Small intestine (tissue), 7 donors: ENCODE data around the gene PKNOX2. TPM values are rescaled to one million over a fixed set of nuclear protein-coding genes. Genes with fewer than 3 reads are reported as not detected.

Experiments used
- DNase-seq, 2 donors: peaks; one replicate each; pipeline versions ENCODE4 v3.0.0 to v3.0.0-alpha.2; 2013
- FAIRE-seq: peaks from 2 replicates; lab custom pipeline; 2012; peaks lifted over from hg19 to GRCh38; lab: Jason Lieb, UNC
- H3K27ac ChIP-seq, 3 donors: one replicate each; pipeline ENCODE4 v1.5.1; 2013; ENCODE audit warnings: low read length in 2 of 3, mild to moderate bottlenecking in 2 of 3, control low read depth in 1 of 3, inconsistent platforms in 1 of 3, low read depth in 1 of 3, moderate library complexity in 1 of 3
- H3K27me3 ChIP-seq, 3 donors: one replicate each; pipeline ENCODE4 v1.6.1; 2013; ENCODE audit warnings: low read length in 3 of 3, inconsistent platforms in 1 of 3; ENCODE audit not compliant: control insufficient read depth in 3 of 3, insufficient read depth in 3 of 3
- H3K36me3 ChIP-seq, 3 donors: one replicate each; pipeline ENCODE4 v1.6.1; 2013; ENCODE audit warnings: low read length in 3 of 3, inconsistent platforms in 1 of 3, low read depth in 1 of 3, mild to moderate bottlenecking in 1 of 3, moderate library complexity in 1 of 3; ENCODE audit not compliant: control insufficient read depth in 3 of 3, insufficient read depth in 2 of 3
- H3K4me1 ChIP-seq, 3 donors: one replicate each; pipeline ENCODE4 v1.6.1; 2013; ENCODE audit warnings: low read length in 2 of 3, inconsistent platforms in 1 of 3, low read depth in 1 of 3, mild to moderate bottlenecking in 1 of 3, moderate library complexity in 1 of 3; ENCODE audit not compliant: control insufficient read depth in 3 of 3, insufficient read depth in 2 of 3
- H3K4me3 ChIP-seq, 3 donors: one replicate each; pipeline ENCODE4 v1.5.1; 2013; ENCODE audit warnings: low read length in 3 of 3, control low read depth in 1 of 3, inconsistent platforms in 1 of 3, low read depth in 1 of 3, mild to moderate bottlenecking in 1 of 3, moderate library complexity in 1 of 3
- H3K9me3 ChIP-seq, 2 donors: one replicate each; pipeline ENCODE4 v1.6.1; 2013; ENCODE audit warnings: low read depth in 1 of 2, low read length in 1 of 2; ENCODE audit not compliant: control insufficient read depth in 2 of 2, insufficient read depth in 1 of 2
- WGBS, 3 donors: extraction: QIAGEN DNeasy Blood & Tissue Kit; methylation state at CpG; one replicate each; pipeline ENCODE4 v1.1.7; 2013; 5-methylcytosine and 5-hydroxymethylcytosine counted together
- polyA plus RNA-seq, 4 donors: library from polyadenylated mRNA; stranded (reverse) in 3 of 4; unstranded in 1 of 4; fragments of 200-250 nt in 3 of 4; fragments of 120-200 nt in 1 of 4; gene quantifications; one replicate each; pipeline versions ENCODE4 v1.2.1 to v1.2.3, GENCODE V29; 2013
- donor health status: healthy with polysubstance abuse.
- donor health status: control.
- donor health status: control.
- donor health status: Bipolar disorder and iron deficiency.
- donor health status: healthy.

The PKNOX2 gene
- polyA plus RNA-seq, 4 donors: 1.1 to 2.5 (median 1.2) TPM; not detected in 1

DNA sequence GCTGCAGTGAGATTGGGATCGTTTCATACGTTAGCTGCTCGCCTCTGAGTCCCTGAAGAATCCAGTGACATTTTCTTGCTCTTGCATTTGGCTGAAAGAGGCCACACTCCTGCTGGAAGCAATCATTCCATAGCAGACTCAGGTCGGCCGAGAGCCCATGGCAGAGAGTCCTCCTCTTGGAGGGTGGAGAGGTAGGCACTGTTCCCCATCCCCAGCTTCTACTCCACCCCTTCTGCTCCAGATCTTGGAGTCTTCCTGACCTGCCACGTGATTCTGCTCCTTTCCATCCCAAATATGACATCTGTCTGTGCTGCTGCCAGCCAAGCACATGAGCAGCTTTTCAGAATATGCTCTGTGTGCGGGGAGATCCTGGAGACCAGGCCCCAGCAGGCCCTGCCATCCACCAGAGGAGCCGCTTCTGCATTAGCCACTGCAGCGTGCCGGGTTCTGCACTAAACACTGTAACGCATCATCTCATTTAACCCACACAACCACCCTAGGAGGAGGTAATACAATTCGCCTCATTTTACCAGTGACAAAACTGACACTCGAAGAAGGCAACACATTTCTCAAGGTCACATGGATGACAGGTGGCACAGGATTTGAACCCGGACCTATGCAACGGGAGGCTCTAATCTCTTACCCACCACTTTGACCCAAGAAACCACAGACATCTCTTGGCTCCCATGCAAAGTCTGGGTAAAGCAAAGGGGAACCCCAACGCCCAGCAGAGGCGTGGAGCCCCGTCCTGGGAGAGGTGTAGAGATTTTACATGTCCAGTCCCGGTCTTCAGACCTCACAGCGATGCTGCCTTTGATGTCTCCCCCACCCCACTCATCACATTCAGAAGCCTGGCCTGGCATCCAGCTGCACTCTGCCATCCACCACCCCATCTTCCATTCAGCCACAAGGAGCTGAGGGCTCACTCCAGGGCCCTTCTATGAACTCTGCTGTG is 252.7 kb downstream of the PKNOX2 start:
- DNase-seq (no peak), FAIRE-seq (no peak)
- H3K27ac ChIP-seq: no peak overlapping the region
- 72 to 76% (median 74%) methylated on average over 20 of the region's 20 CpGs for WGBS, 3 donors
- no peaks in the 10 kb centered on the region for H3K9me3 ChIP-seq
- H3K36me3 ChIP-seq: no peaks in the 10 kb centered on the region
- H3K4me1 ChIP-seq: no peaks in the 10 kb centered on the region
- no peaks in the 10 kb centered on the region for H3K27me3 ChIP-seq
- H3K4me3 ChIP-seq: no peak overlapping the region

GRCh38 chr11:125418396-125418795 is 253.8 kb downstream of the PKNOX2 start:
- H3K36me3 ChIP-seq: no peaks in the 10 kb centered on the region
- no peak for FAIRE-seq
- H3K4me1 ChIP-seq: no peaks in the 10 kb centered on the region
- no peaks in the 10 kb centered on the region for H3K27me3 ChIP-seq
- DNase-seq: no peak
- 66 to 69% (median 69%) methylated on average over 9 of the region's 9 CpGs for WGBS, 3 donors
- no peaks in the 10 kb centered on the region for H3K9me3 ChIP-seq
- no peak overlapping the region for H3K27ac ChIP-seq
- H3K4me3 ChIP-seq: no peak overlapping the region

- WGBS, 3 donors: 59 to 75% (median 67%) methylated on average over 4 of the region's 4 CpGs
- no peaks in the 10 kb centered on the region for H3K36me3 ChIP-seq
- no peaks in the 10 kb centered on the region for H3K4me1 ChIP-seq
- no peaks in the 10 kb centered on the region for H3K9me3 ChIP-seq
- no peak overlapping the region for H3K4me3 ChIP-seq
- DNase-seq: no peak
- no peak overlapping the region for H3K27ac ChIP-seq
- FAIRE-seq: no peak
- peaks cover 0 to 4% (median 0%) of the 10 kb centered on the region in 3 donors for H3K27me3 ChIP-seq
Measured at GRCh38 chr11:125422681-125423080, 258.1 kb downstream of the PKNOX2 start.

- peak in 1 of 2 donors; percentile 15 for DNase-seq
- Histone ChIP-seq H3K4me3 (no peak overlapping the region), H3K27ac (no peak overlapping the region), H3K9me3 (no peaks in the 10 kb centered on the region), H3K27me3 (peaks cover 0 to 4% (median 0%) of the 10 kb centered on the region in 3 donors), H3K4me1 (no peaks in the 10 kb centered on the region), H3K36me3 (no peaks in the 10 kb centered on the region)
- WGBS, 3 donors: 28 to 38% (median 38%) methylated on average over 9 of the region's 9 CpGs
- FAIRE-seq: no peak
Measured at GRCh38 chr11:125423247-125423849, 258.8 kb downstream of the PKNOX2 start.

DNA sequence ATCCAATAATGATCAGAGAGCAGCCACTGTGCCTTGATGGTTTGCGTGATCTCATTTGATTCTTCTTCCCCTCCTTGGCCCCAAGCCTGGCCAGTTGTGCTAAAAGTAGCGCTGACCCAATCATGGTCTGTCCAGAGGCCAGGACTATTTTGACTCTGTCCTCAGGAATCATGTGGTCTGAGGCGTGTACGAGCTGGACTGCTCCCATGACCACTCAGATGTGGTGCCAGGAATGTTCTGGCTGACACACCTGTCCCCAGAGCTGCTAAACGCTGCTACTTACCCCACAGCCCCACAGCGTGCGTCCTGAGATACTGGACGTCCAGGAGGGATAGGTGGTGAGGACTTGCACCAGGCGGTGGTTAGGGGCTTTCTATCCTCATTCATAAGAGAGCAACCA is 261.1 kb downstream of the PKNOX2 start:
- Histone ChIP-seq H3K27me3 (peaks cover 0 to 4% (median 0%) of the 10 kb centered on the region in 3 donors), H3K9me3 (no peaks in the 10 kb centered on the region), H3K4me3 (no peak overlapping the region), H3K36me3 (peaks cover 0 to 5% (median 0%) of the 10 kb centered on the region in 3 donors), H3K27ac (no peak overlapping the region), H3K4me1 (no peaks in the 10 kb centered on the region)
- no peak for FAIRE-seq
- 68 to 79% (median 73%) methylated on average over 8 to 9 of the region's 9 CpGs for WGBS, 3 donors
- no peak for DNase-seq

DNA sequence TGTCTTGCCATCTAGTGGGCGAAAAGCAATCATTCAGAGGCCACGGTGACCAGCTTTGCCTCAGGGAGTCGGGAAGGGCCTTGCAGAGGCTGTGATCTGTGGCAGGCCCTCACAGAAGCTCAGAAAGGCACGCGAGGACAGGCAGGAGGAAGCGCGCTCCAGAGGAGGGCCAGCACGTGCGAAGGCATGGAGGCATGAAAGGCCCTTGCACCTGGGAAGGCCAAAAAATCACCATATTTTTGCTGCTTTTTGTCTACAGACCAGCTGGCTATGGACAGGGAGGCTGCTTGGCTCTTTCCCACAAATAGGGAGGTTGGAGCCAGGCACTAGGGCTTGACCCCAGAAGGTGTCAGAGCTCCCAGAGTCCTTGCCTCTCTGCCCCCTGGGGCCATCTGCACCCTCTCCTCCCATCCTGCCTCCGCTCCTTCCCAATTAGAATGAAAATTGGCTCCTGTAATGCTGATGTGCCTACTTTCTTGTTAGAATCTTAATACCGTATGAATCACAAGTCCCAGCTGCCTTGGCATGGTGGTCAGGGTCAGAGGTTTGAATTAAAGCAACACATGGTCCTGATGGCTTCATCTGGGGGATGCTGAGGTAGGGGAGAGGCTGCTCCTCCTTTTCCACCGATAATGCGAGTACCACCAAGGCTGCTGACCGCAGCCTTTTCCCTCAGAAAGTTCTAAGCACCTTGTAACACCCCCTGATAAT is 262.4 kb downstream of the PKNOX2 start:
- 79 to 82% (median 80%) methylated on average over 14 of the region's 14 CpGs for WGBS, 3 donors
- H3K27me3 ChIP-seq: peaks cover 0 to 4% (median 0%) of the 10 kb centered on the region in 3 donors
- peaks cover 0 to 5% (median 0%) of the 10 kb centered on the region in 3 donors for H3K36me3 ChIP-seq
- FAIRE-seq: no peak
- no peaks in the 10 kb centered on the region for H3K9me3 ChIP-seq
- no peak for DNase-seq
- no peaks in the 10 kb centered on the region for H3K4me1 ChIP-seq
- no peak overlapping the region for H3K4me3 ChIP-seq
- no peak overlapping the region for H3K27ac ChIP-seq

- no peaks in the 10 kb centered on the region for H3K9me3 ChIP-seq
- 52 to 66% (median 60%) methylated on average over 11 of the region's 11 CpGs for WGBS, 3 donors
- H3K36me3 ChIP-seq: peaks cover 0 to 5% (median 0%) of the 10 kb centered on the region in 3 donors
- H3K4me1 ChIP-seq: no peaks in the 10 kb centered on the region
- no peak overlapping the region for H3K27ac ChIP-seq
- H3K27me3 ChIP-seq: peaks cover 0 to 4% (median 0%) of the 10 kb centered on the region in 3 donors
- no peak overlapping the region for H3K4me3 ChIP-seq
- DNase-seq (no peak), FAIRE-seq (no peak)
Measured at GRCh38 chr11:125428486-125429173, 264.1 kb downstream of the PKNOX2 start.
